ENCODE data around the gene BCAS3.
"Not testable (repeated sequence)": the region's sequence is repeated elsewhere in the genome, so short reads cannot be mapped to it uniquely, and the experiment has no call there.

Gene BCAS3

DNA sequence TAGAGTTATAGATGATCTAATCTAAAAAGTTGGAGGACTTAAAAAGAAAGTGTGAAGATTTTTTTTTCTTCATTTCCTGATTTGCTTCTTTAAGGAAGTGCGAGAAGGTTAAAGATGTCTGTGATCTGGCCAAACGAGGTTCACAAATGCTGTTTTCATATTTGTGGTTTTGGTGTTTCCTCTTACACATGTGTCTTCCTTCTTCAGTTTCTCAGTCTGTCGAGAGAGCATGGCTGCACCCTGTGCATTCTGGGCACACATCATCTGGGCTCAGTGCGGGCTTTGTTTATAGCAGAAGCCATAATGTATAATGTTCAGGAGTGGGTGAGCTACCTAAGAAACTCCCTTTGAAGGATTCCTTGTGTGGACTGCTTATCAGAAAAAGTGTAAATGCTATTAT, 461.6 kb downstream of the BCAS3 start:
- FAIRE-seq = no peak

DNA sequence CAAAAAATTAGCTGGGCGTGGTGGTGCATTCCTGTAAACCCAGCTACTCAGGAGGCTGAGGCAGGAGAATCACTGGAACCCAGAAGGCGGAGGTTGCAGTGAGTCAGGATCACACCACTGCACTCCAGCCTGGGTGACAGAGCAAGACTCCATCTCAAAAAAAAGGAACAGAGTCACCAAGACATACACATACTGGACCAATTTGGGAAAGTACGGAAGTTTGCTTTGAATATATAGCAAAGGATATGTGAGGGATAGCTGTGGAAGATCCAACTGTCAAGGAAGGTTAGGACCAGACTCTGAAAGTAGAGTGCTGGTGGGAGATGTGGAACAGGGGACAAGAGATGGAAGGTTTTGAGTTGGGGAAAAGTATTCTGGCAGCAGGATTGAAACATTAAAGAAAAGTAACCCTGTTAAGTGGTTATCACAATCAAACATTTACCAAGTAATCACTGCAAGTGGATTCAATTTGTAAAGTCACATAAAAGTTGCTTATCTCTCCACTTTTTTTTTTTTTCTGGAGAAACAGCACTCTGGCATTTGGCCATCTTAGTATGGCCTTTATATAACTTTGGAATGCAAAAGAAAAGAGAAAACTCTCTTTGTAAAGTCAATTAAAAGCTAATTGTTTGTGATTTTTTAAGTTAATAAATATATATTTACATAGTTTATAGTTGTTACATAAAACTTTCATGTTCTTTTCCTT, 462.6 kb downstream of the BCAS3 start:
- FAIRE-seq = peak; percentile 19

GRCh38 chr17:61143026-61143425, 465.4 kb downstream of the BCAS3 start:
- FAIRE-seq = peak; percentile 30

GRCh38 chr17:61144137-61144536, 466.5 kb downstream of the BCAS3 start:
- no peak for FAIRE-seq

GRCh38 chr17:61144617-61145564, 467.2 kb downstream of the BCAS3 start:
- FAIRE-seq = no peak

GRCh38 chr17:61146833-61147232, 469.2 kb downstream of the BCAS3 start:
- not testable (repeated sequence) for FAIRE-seq

DNA sequence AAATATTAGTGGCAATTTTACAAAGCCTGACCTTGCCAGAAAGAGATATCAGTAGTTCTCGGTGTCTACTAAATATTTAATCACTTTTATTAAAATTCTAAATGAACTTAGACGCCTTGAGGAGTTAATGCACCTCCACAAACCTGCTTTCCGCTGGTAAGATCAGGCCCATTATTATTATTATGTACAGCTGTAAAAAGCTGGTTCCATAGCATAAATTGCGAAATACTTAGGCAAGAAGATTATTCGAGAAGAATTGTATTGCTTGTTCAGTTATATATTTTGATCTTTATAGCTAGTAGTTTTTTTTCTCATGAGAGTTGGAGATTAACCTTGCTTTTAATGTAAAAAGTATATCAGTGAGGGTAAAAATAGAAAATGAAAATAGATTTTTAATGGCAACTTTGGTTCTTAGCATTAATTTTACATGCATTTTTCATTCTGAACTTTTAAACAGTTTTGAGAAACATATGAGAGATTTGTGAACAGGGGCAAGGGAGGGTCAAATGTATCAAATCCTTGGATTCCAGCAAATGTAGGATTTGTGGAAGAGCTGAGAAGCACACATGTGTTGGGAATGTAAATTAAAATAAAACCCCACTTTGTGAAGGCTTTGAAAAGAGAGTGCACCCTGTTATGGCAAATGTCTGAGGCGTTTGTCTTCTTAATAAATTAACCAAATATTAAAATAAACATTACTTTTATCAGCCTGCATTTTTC, 471.6 kb downstream of the BCAS3 start:
- no peak for FAIRE-seq

DNA sequence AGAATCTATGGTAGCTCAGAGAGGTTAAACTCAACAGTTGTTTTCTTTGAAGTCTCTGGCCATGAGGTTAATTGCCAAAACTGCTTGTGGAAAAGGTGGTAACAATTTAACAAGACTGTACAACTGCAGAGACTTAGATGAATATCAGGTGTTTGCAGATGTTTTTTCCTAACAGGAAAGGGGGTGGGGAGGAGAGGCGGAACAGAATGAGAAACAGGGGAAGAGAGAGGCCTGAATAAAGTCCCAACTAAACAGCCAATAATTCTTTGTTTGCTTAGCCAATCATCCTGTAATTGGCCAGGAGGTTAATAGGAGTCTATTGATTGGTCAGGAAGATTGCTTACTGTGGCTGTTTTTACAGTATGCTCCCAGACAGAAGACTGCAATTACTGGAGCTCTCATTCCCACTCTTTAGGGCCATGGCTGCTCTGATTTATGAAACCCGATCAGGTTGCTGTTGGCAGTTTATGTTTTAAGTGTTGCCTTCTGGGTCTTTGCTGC, 472.3 kb downstream of the BCAS3 start:
- FAIRE-seq = peak; percentile 100

GRCh38 chr17:61150686-61151299, 473.1 kb downstream of the BCAS3 start:
- FAIRE-seq = no peak

GRCh38 chr17:61152898-61153297, 475.2 kb downstream of the BCAS3 start:
- FAIRE-seq = no peak

- FAIRE-seq = no peak
Observed at GRCh38 chr17:61155590-61156237, 478.1 kb downstream of the BCAS3 start.

DNA sequence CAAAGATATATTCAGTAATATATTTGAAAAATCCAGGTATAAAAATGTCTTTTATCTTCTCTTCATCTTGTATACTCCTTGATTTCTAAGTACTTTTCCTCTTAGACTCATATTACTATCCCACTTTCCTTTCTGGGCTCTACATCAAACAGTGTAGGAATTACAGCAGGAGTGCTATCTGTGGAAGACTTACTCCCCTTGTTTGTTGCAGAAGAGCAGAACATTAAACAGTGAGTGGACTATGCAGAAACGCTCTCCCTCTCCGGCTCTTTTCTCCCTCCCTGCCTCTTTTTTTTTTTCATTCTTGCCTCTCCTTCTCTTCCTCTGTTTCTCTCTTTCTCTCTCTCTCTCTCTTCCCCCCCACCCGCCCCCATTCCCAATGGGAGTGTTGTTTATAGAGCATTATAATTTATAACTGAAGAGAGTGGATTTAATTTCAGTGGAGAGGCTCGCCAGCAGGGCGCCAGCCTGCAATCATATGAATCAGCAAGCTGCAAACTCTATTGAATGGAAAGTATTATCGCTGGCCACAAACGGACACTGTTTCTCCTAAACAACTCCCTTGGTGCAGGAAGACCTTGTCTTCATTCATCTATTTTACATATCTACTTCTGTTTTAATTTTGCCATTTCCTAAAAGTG, 479.7 kb downstream of the BCAS3 start:
- FAIRE-seq = no peak

DNA sequence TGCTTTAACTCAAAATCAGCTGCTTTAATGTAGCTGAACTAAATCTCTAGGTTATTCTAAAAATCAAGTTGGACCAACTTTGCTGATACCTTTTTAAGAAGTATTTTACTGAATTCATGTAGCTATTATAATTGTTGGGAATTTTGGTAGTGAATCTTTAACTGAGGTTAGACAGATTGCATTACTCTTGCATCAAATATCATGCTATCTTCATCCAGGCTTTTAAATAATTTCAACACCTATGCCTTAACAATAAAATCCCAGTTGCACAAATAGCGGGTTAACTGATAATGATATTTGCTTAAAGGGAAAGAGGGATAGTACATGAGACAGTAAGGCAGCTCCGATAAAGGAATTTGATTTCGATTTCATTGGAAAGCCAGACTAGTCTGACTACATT, 480.7 kb downstream of the BCAS3 start:
- no peak for FAIRE-seq

DNA sequence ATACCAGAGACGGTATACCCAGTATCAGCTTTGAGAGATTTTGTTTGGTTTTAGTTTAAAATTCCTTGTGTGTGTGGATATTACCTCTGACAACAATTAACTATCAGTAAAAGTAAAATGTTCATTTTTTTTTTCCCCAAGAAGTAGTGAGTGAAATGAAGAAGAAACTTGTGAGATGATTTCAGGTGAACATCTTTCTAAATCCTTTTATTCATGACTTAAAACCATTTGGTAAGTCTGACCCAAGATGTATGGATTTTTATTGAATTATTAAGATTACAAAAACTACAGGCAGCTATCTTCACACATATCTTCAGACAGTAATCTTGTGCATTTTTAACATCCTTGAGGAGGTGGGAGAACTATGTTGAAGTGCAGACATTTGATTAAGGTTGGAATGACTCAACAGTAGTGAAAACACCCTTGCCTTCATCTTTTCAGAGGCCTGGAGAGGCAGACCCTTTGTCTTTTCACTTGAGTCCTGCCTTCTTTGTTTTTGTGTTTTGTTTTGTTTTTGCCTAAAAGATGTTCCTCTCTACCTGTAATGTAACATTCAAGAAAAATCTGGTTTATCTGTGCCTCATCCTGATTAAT, 481.7 kb downstream of the BCAS3 start:
- no peak for FAIRE-seq

- no peak for FAIRE-seq
Observed at GRCh38 chr17:61160204-61160603, 482.6 kb downstream of the BCAS3 start.

GRCh38 chr17:61160789-61161445, 483.3 kb downstream of the BCAS3 start:
- FAIRE-seq = peak; percentile 100

GRCh38 chr17:61161615-61162134, 484.0 kb downstream of the BCAS3 start:
- no peak for FAIRE-seq

DNA sequence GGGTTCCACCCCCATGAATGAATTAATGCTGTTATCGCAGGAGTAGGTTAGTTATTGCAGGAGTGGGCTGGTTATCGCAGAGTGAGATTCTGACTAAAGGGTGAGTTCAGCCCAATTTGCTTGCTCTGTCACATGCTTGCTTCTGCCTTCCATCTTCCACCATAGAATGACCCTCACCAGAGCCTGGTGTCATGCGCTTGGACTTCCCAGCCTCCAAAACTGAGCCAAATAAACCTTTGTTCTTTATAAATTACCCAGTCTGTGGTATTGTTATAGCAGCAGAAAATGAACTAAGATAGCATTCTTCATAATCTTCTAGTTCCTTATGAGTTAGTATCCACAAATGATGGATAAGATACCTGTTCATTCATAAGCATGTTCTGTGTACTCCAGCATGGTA, 486.9 kb downstream of the BCAS3 start:
- no peak for FAIRE-seq

DNA sequence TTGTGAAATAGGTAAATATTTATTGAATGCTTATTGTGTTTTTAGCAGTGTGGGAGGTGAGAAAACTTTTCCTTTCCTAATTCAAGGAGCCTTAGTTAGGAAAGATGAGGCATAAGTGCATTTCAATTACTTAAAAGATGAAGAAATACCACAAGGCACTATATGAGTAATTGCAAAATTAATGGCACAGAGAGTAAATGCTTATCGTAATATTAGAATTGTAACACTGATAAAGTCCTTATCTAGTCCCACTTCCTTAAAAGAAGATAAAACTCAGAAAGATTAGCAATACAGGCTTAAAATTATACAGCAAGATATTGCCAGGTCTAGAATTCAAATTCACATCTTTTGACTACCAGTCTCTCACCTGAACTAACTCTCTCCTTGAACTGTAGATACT, 489.4 kb downstream of the BCAS3 start:
- FAIRE-seq = no peak

- FAIRE-seq = no peak
Observed at GRCh38 chr17:61168506-61168905, 490.9 kb downstream of the BCAS3 start.
